Erythroblast (primary cell): ENCODE results near the gene IMPG1.

Experiments used
- GATA1 ChIP-seq: IDR thresholded peaks from 2 replicates; pipeline ENCODE4 v1.6.1; 2011; ENCODE audit warnings: low read depth, mild to moderate bottlenecking, control low read depth, low read length, moderate library complexity
- POLR2A ChIP-seq: IDR thresholded peaks from 2 replicates; pipeline ENCODE4 v1.6.1; 2011; ENCODE audit warnings: mild to moderate bottlenecking, low read length

GRCh38 chr6:75941509-75941908 lies 131.0 kb downstream of the IMPG1 start:
- TF ChIP-seq POLR2A (no peak), GATA1 (no peak)
